ENCODE measurements around the gene LGSN. TPM values are rescaled to one million over a fixed set of nuclear protein-coding genes. Genes with fewer than 3 reads are reported as not detected.

Gene LGSN
- total and polyA plus RNA-seq, 2 of the 13 experiments (the other 11 are each of a cell fraction or from before 2014, with no cell fraction given): 0.13 to 0.63 TPM

- TF ChIP-seq ATF2 (CRISPR knock-in tag; IDR thresholded peaks at IDR 0.05) (peak; percentile 53; the same call in 1 of the 2 replicates), ZNF709 (CRISPR knock-in tag; IDR thresholded peaks at IDR 0.05) (no peak), ZNF652 (CRISPR knock-in tag; IDR thresholded peaks at IDR 0.05; ENCODE audit: borderline replicate concordance, low read depth) (0 out of 2 replicates have a peak, but pooled peaks have one; percentile 30), KAT2B (IDR thresholded peaks at IDR 0.05; ENCODE audit: borderline replicate concordance, low read depth, low read length) (no peak), ZNF670 (CRISPR knock-in tag; IDR thresholded peaks at IDR 0.05; ENCODE audit: borderline replicate concordance) (no peak), SPEN (CRISPR knock-in tag; IDR thresholded peaks at IDR 0.05; ENCODE audit: low read depth) (no peak), PRDM10 (CRISPR knock-in tag; IDR thresholded peaks at IDR 0.05; ENCODE audit: low read depth) (no peak), ZNF274 (CRISPR knock-in tag; IDR thresholded peaks at IDR 0.05) (no peak), ZNF263 (CRISPR knock-in tag; IDR thresholded peaks at IDR 0.05) (no peak), DBP (CRISPR knock-in tag; IDR thresholded peaks at IDR 0.05; ENCODE audit: not compliant biosample characterization) (no peak), ZNF598 (CRISPR knock-in tag; IDR thresholded peaks at IDR 0.05; ENCODE audit: borderline replicate concordance) (no peak)
- TF ChIP-seq, protein P1, sequence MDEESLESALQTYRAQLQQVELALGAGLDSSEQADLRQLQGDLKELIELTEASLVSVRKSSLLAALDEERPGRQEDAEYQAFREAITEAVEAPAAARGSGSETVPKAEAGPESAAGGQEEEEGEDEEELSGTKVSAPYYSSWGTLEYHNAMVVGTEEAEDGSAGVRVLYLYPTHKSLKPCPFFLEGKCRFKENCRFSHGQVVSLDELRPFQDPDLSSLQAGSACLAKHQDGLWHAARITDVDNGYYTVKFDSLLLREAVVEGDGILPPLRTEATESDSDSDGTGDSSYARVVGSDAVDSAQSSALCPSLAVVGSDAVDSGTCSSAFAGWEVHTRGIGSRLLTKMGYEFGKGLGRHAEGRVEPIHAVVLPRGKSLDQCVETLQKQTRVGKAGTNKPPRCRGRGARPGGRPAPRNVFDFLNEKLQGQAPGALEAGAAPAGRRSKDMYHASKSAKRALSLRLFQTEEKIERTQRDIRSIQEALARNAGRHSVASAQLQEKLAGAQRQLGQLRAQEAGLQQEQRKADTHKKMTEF (CRISPR knock-in tag; IDR thresholded peaks at IDR 0.05): no peak
- TF ChIP-seq, protein P2, sequence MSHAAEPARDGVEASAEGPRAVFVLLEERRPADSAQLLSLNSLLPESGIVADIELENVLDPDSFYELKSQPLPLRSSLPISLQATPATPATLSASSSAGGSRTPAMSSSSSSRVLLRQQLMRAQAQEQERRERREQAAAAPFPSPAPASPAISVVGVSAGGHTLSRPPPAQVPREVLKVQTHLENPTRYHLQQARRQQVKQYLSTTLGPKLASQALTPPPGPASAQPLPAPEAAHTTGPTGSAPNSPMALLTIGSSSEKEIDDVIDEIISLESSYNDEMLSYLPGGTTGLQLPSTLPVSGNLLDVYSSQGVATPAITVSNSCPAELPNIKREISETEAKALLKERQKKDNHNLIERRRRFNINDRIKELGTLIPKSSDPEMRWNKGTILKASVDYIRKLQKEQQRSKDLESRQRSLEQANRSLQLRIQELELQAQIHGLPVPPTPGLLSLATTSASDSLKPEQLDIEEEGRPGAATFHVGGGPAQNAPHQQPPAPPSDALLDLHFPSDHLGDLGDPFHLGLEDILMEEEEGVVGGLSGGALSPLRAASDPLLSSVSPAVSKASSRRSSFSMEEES (CRISPR knock-in tag; IDR thresholded peaks at IDR 0.05): no peak
- TF ChIP-seq, protein P3, sequence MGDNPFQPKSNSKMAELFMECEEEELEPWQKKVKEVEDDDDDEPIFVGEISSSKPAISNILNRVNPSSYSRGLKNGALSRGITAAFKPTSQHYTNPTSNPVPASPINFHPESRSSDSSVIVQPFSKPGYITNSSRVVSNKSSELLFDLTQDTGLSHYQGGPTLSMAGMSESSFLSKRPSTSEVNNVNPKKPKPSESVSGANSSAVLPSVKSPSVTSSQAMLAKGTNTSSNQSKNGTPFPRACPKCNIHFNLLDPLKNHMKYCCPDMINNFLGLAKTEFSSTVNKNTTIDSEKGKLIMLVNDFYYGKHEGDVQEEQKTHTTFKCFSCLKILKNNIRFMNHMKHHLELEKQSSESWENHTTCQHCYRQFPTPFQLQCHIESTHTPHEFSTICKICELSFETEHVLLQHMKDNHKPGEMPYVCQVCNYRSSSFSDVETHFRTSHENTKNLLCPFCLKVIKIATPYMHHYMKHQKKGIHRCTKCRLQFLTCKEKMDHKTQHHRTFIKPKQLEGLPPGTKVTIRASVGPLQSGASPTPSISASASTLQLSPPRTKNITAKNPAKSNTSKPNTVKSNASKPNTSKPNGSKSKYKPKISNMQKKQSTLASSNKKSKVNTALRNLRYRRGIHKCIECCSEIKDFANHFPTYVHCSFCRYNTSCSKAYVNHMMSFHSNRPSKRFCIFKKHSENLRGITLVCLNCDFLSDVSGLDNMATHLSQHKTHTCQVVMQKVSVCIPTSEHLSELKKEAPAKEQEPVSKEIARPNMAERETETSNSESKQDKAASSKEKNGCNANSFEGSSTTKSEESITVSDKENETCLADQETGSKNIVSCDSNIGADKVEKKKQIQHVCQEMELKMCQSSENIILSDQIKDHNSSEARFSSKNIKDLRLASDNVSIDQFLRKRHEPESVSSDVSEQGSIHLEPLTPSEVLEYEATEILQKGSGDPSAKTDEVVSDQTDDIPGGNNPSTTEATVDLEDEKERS (CRISPR knock-in tag; IDR thresholded peaks at IDR 0.05): no peak
Measured at GRCh38 chr6:63307581-63308246, 12.1 kb downstream of the LGSN start (continued).

Data from HepG2 (cell line).